KMS-11 (cell line): ENCODE data around the gene TSPAN13.

Experiments
- H2AFZ ChIP-seq: fragments of 200-600 bp; sonication (generic); 2 replicates; pipeline ENCODE4 v1.6.1; 2016; ENCODE audit warnings: antibody characterized with exemption, mixed run types, low read depth
- H3K27ac ChIP-seq: fragments of 200-600 bp; sonication (generic); 2 replicates; pipeline ENCODE4 v1.6.1; 2016; ENCODE audit warnings: mild to moderate bottlenecking, mixed run types
- H3K27me3 ChIP-seq: fragments of 200-600 bp; sonication (generic); 2 replicates; pipeline ENCODE4 v1.6.1; 2017; ENCODE audit warnings: mild to moderate bottlenecking, low read depth, mixed run types, moderate library complexity; ENCODE audit not compliant: insufficient read depth
- H3K36me3 ChIP-seq: fragments of 200-600 bp; sonication (generic); 2 replicates; pipeline ENCODE4 v1.6.1; 2017; ENCODE audit warnings: mild to moderate bottlenecking, mixed run types; ENCODE audit not compliant: insufficient read depth
- H3K4me1 ChIP-seq: fragments of 200-600 bp; sonication (generic); 2 replicates; pipeline ENCODE4 v1.6.1; 2016; ENCODE audit warnings: mild to moderate bottlenecking, low read depth, mixed run types; ENCODE audit not compliant: poor library complexity, severe bottlenecking
- H3K4me2 ChIP-seq: fragments of 200-600 bp; sonication (generic); 2 replicates; pipeline ENCODE4 v1.7.0; 2016; ENCODE audit warnings: mild to moderate bottlenecking, mixed run types
- H3K4me3 ChIP-seq: fragments of 200-600 bp; sonication (generic); IDR thresholded peaks from 2 replicates; pipeline ENCODE4 v1.6.1; 2017; ENCODE audit warnings: low read depth, low read length, mixed read lengths; ENCODE audit not compliant: insufficient read depth
- H3K79me2 ChIP-seq: fragments of 200-600 bp; sonication (generic); 2 replicates; pipeline ENCODE4 v1.6.1; 2016; ENCODE audit warnings: low read depth, mixed run types; ENCODE audit not compliant: insufficient read depth
- H3K9ac ChIP-seq: fragments of 200-600 bp; sonication (generic); 2 replicates; pipeline ENCODE4 v1.6.1; 2016; ENCODE audit warnings: mild to moderate bottlenecking, mixed run types
- H4K20me1 ChIP-seq: fragments of 200-600 bp; sonication (generic); 2 replicates; pipeline ENCODE4 v1.6.1; 2016; ENCODE audit warnings: mild to moderate bottlenecking, mixed run types; ENCODE audit not compliant: insufficient read depth
- TF ChIP-seq, protein P1 (sequence below): fragments of 200-600 bp; sonication (generic); conservative IDR thresholded peaks from 2 replicates; pipeline ENCODE4 v1.6.1; 2017; ENCODE audit warnings: low read depth, mild to moderate bottlenecking, antibody characterized with exemption, low read length, moderate library complexity, mixed read lengths

Gene TSPAN13

DNA sequence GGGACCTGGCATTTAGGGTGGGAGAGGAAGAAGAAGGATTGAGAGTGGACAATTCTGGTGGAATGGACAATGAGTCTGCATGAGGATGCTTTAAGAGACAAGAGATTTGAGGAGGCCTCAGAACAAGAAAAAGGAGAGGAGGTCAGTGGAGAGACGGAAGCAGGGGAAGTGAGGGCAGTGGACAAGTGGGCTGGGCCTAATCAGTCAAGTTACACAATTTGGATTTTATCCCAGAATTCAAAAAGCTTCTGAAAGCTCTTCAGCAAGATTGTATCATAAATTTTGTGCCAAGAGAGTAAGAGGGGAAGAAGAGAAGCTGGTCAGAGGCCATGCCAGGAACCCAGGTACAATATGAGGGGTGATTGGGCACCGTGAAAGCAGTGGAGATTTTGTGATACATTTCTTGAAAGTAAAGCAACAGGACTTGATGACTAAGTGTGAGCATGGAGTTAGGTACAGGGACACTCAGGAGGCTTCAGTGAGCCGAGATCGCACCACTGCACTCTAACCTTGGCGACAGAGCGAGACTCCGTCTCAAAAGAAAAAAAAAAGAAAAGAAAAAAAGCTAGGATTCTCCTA lies 19.3 kb upstream of the TSPAN13 start:
- H2AFZ ChIP-seq = no peak overlapping the region
- TF ChIP-seq, protein P1, sequence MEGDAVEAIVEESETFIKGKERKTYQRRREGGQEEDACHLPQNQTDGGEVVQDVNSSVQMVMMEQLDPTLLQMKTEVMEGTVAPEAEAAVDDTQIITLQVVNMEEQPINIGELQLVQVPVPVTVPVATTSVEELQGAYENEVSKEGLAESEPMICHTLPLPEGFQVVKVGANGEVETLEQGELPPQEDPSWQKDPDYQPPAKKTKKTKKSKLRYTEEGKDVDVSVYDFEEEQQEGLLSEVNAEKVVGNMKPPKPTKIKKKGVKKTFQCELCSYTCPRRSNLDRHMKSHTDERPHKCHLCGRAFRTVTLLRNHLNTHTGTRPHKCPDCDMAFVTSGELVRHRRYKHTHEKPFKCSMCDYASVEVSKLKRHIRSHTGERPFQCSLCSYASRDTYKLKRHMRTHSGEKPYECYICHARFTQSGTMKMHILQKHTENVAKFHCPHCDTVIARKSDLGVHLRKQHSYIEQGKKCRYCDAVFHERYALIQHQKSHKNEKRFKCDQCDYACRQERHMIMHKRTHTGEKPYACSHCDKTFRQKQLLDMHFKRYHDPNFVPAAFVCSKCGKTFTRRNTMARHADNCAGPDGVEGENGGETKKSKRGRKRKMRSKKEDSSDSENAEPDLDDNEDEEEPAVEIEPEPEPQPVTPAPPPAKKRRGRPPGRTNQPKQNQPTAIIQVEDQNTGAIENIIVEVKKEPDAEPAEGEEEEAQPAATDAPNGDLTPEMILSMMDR = no peak
- H3K79me2 ChIP-seq = no peaks in the 10 kb centered on the region
- H3K4me2 ChIP-seq = no peak overlapping the region
- H3K36me3 ChIP-seq = no peaks in the 10 kb centered on the region
- no peak overlapping the region for H3K9ac ChIP-seq
- H3K4me1 ChIP-seq = no peaks in the 10 kb centered on the region
- H3K27me3 ChIP-seq = no peaks in the 10 kb centered on the region
- no peaks in the 10 kb centered on the region for H4K20me1 ChIP-seq
- no peak overlapping the region for H3K4me3 ChIP-seq
- no peak overlapping the region for H3K27ac ChIP-seq

DNA sequence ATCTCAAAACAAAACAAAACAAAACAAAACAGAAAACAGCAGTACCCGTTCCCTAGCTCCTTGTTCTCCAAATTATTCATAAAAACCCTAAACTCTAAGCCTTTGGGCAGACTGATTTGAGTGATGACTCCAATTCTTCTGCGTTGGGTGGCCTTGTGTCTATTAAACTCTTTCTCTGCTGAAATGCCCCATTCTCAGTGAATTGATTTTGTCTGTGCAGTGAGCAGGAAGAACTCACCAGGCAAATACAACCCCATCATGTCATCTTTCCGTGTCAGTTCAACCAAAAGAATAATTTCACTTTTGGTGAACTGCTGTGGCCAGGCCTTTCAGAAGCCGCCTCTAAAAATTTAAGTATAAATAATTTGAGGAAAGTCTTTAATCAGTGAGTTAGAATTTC lies 18.5 kb upstream of the TSPAN13 start:
- H3K4me2 ChIP-seq = no peak overlapping the region
- no peak overlapping the region for H3K27ac ChIP-seq
- no peaks in the 10 kb centered on the region for H3K36me3 ChIP-seq
- H3K9ac ChIP-seq = no peak overlapping the region
- no peaks in the 10 kb centered on the region for H3K4me1 ChIP-seq
- no peak overlapping the region for H2AFZ ChIP-seq
- no peak overlapping the region for H3K4me3 ChIP-seq
- H3K79me2 ChIP-seq = no peaks in the 10 kb centered on the region
- H3K27me3 ChIP-seq = no peaks in the 10 kb centered on the region
- TF ChIP-seq, protein P1 = no peak
- H4K20me1 ChIP-seq = no peaks in the 10 kb centered on the region

DNA sequence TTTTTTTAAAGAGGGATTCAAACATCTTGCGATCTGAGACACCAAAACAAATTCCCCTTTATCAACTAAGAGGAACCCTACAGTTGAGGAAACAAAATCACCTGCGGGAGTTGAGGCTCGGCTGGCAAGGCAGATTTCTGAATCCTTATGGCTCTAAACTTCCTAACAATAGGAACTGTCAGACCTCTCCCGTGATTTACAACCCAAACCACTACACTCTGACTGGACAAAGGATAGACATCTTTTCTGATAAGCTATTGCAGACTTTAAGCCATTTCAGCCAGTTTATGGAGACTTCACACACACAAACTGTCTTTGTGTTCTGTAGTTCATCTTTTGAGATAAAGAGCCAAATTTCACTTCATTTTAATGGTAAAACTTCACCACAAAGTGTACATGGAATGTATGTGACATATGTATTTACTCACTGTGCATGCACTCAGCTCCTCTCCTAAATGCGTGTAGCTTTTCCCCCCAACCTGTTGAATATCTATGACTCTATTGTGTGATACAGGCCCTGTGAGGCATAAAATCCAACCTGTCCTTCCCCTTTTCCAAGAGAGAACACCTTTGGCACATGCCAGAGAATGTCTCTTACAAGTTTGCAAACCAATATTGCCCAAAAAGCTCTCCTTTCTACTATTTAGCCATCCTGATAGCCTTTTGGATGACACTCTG lies 15.4 kb upstream of the TSPAN13 start:
- Histone ChIP-seq H4K20me1 (no peaks in the 10 kb centered on the region), H3K27me3 (no peaks in the 10 kb centered on the region), H3K36me3 (no peaks in the 10 kb centered on the region), H3K4me2 (no peak overlapping the region), H3K79me2 (no peaks in the 10 kb centered on the region), H3K27ac (no peak overlapping the region), H3K4me1 (no peaks in the 10 kb centered on the region), H2AFZ (no peak overlapping the region), H3K4me3 (no peak overlapping the region), H3K9ac (no peak overlapping the region)
- TF ChIP-seq, protein P1 = no peak

DNA sequence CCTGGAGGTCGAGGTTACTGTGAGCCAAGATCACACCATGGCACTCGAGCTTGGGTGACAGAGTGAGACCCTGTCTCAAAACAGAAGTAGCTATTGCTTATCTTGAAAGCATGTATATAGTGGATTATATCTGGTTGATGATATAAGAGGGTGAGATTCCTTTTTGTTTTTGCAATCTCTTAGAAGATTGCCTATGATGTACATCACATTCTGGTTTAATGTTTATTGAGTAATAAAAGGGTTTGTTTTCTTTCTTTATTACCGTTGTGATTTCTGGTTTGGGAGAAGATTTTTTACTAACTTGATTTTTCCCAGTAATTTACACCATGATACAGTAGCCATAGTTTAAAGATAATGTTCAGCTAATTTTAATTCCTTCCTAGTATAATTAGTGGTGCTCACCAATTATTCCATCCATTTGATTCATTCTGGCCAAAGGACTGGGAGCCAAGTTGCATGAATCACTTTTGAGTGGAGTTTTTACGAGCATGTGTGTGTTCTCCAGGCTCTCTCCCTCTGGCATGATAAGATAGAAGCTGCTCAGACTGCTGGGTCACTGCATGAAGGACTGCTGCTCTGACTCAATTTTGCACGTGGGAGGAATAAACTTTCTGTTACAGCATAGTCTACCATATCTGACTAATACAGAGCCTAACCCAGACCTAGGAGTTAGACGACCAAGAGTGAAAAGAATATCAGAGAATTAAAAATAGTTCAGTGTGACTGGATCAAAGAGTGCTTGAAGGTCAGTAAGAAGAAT lies 13.5 kb upstream of the TSPAN13 start:
- Histone ChIP-seq H3K9ac (no peak overlapping the region), H3K4me1 (no peaks in the 10 kb centered on the region), H3K4me3 (no peak overlapping the region), H3K4me2 (no peak overlapping the region), H4K20me1 (no peaks in the 10 kb centered on the region), H3K36me3 (no peaks in the 10 kb centered on the region), H3K27ac (no peak overlapping the region), H3K27me3 (no peaks in the 10 kb centered on the region), H3K79me2 (no peaks in the 10 kb centered on the region), H2AFZ (no peak overlapping the region)
- TF ChIP-seq, protein P1 = no peak
